Measurements from ENCODE around the gene ITGB6.
"Not testable (repeated sequence)": the region's sequence is repeated elsewhere in the genome, so short reads cannot be mapped to it uniquely, and the experiment has no call there.

Gene ITGB6

DNA sequence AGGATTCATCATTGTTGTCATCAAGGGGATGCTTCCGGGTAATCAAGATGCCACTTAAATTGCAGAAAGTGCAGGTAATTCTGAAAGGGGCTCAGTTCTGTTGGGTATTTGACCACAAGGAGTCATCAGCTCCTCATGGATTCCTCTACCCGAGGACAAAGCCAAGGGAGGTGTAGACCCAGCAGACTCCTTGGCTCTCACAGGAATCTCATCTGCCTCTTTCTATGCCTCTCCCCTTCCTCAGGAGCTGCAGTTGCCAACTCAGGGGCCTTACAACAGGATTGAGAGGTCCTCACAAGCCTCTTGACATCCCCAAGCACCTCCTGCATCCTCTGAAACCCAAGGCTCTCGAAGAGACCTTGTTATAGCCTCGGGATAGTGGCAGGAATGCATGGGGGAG lies 44.0 kb downstream of the ITGB6 start:
- TF ChIP-seq CTCF (conservative IDR thresholded peaks at IDR 0.05; ENCODE audit: low read depth, low read length), result no peak
- no peak for DNase-seq (ENCODE audit: low read depth)
- no peak overlapping the region for H3K4me3 ChIP-seq (ENCODE audit: low read length)

- not testable (repeated sequence) for DNase-seq (ENCODE audit: low read depth); H3K4me3 ChIP-seq (ENCODE audit: low read length)
Measured at GRCh38 chr2:160148419-160148818, 51.7 kb downstream of the ITGB6 start.

DNA sequence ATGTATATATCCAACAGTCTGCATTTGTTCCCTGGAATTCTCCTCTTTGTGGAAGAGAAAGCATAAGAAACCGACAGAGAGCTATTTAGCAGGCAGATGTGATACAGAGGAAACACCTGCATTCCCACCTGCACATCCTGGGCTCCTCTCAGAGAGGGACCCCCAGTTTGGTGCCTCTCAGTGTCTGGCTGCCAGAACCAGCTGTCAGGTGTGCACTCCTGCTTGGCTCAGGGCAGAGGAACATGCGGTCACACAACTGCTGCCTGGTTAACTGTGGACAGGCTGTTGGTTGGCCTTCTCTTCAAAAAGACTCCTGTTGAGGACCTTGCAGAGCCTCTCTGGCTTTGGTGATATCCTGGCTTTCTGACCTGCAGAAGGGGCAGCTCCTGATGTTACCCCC lies 54.6 kb downstream of the ITGB6 start:
- no peak for TF ChIP-seq CTCF (conservative IDR thresholded peaks at IDR 0.05; ENCODE audit: low read depth, low read length)
- H3K4me3 ChIP-seq (ENCODE audit: low read length), result no peak overlapping the region
- no peak for DNase-seq (ENCODE audit: low read depth)

GRCh38 chr2:160144280-160144990 lies 55.6 kb downstream of the ITGB6 start:
- TF ChIP-seq CTCF (conservative IDR thresholded peaks at IDR 0.05; ENCODE audit: low read depth, low read length), result no peak
- DNase-seq (ENCODE audit: low read depth), result no peak
- H3K4me3 ChIP-seq (ENCODE audit: low read length), result no peak overlapping the region

DNA sequence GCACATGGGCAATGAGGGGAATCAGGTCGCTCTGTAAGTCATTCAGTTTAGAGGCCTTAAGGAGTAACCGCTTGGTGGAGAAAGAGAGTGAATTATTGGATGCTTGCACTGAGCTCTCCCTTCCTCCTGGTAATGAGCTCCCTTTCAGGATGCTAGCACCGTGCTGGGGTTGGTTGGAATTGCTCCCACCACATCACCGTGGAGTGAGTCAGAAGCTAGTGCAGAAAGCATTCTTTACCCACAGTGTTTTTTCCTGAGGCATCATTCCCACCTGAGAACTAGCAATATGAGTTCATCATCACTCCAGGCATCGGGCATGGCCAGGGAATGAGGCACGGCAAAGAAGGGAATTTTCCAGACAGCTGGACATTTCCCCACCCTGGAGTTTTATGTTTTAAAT lies 57.6 kb downstream of the ITGB6 start:
- no peak overlapping the region for H3K4me3 ChIP-seq (ENCODE audit: low read length)
- no peak for TF ChIP-seq CTCF (conservative IDR thresholded peaks at IDR 0.05; ENCODE audit: low read depth, low read length)
- DNase-seq (ENCODE audit: low read depth), result no peak

DNA sequence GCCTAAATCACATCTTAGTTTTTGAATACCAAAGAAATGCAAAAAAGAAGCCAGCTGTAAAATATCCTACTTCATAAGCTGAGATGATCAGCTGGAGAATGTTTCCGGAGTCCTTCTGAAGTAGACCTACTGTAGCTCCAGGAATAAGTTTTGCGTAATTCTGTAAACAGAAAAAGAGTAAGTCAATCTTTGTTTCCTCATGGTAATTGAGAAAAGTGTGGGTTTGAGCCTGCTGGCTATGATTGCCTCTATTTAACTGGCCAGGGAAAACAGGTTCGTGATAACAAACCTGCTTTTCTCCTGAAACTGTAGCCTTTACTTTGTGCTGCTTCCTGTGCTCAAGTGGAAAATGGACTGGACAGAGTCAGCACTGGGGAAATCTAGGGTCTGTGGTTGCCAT lies 58.2 kb downstream of the ITGB6 start:
- no peak for DNase-seq (ENCODE audit: low read depth)
- no peak overlapping the region for H3K4me3 ChIP-seq (ENCODE audit: low read length)
- no peak for TF ChIP-seq CTCF (conservative IDR thresholded peaks at IDR 0.05; ENCODE audit: low read depth, low read length)

GRCh38 chr2:160141419-160141818 lies 58.7 kb downstream of the ITGB6 start:
- TF ChIP-seq CTCF (conservative IDR thresholded peaks at IDR 0.05; ENCODE audit: low read depth, low read length), result no peak
- no peak overlapping the region for H3K4me3 ChIP-seq (ENCODE audit: low read length)
- peak; percentile 21 for DNase-seq (ENCODE audit: low read depth)

Data from retinal pigment epithelial cell (primary cell).